Measurements from ENCODE around the gene HOXC5.

HOXC5 gene

DNA sequence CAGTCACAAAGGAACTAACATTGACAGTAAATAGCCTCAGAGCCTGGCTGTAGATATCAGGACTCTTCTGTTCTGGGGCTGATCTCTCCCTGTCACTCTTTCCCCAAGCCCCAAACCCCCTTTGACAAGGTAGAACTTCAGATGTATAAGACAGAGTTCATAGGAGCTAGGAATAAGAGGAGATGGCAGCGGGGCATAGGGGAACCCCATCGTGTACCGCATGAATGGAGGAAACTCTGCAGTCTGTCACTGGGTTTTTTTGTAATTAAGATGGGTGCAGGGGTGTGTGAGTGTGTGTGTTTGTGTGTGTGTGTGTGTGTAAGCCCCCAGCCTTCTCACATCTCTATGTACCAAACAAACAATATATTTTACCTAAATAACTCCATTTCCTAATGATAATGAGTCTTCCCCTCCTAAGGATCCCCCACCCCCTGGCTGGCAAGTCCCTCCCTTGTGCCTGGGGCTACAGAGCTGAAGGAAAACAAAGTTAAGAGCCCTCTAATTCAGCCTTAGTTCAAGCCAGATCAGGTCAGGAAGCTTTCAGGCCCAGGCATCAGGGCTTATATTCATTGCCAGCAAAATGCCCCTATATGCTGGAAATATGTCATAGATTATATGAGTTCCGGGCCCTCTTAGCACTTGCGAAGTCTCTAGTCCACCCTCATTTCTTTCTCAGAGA, 11.7 kb downstream of the HOXC5 start:
- no peak for DNase-seq (ENCODE audit: low read depth, low spot score)
- H3K27ac ChIP-seq: no peak overlapping the region

GRCh38 chr12:54045401-54045800, 12.6 kb downstream of the HOXC5 start:
- no peak overlapping the region for H3K27ac ChIP-seq
- no peak for DNase-seq (ENCODE audit: low read depth, low spot score)

- no peak overlapping the region for H3K27ac ChIP-seq
- DNase-seq (ENCODE audit: low read depth, low spot score): no peak
Measured at GRCh38 chr12:54045868-54046521, 13.1 kb downstream of the HOXC5 start.

GRCh38 chr12:54046809-54047159, 13.9 kb downstream of the HOXC5 start:
- no peak for DNase-seq (ENCODE audit: low read depth, low spot score)
- no peak overlapping the region for H3K27ac ChIP-seq

GRCh38 chr12:54047160-54047963, 14.5 kb downstream of the HOXC5 start:
- no peak overlapping the region for H3K27ac ChIP-seq
- DNase-seq (ENCODE audit: low read depth, low spot score): no peak

GRCh38 chr12:54047964-54048303, 15.1 kb downstream of the HOXC5 start:
- DNase-seq (ENCODE audit: low read depth, low spot score): no peak
- no peak overlapping the region for H3K27ac ChIP-seq

DNA sequence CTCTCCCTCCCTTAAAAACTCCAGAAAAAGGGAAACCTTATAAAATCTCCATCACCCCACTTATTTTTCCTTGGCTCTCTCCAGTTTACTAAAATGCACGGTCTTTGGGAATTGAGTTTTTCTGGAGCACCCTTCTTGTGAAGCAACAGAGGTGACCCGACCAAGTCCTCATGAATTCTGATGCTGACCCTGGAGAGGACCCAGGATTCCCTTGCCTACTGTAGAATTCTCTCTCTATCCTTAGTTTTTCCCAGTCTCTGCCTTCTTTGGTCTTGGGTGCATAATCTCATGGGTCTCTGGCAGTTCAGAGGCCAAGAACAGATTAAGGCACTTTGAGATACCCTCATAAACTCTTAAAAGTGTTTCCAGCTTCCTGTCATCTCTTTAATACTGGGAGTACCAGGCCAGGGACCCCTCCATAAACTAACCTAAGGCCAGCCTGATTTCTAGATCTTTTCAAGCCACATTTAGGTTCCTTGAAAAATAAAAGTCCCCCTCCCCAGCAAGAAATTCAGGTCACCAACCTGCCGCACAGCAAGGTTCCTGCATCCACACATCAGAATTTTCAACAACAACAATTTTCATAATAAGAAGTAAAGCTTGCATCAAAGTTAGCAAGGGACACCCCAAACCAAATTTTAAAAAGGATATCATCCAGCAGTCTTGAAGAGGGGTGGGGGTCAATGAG, 15.7 kb downstream of the HOXC5 start:
- DNase-seq (ENCODE audit: low read depth, low spot score): no peak
- no peak overlapping the region for H3K27ac ChIP-seq

GRCh38 chr12:54049108-54049507, 16.3 kb downstream of the HOXC5 start:
- H3K27ac ChIP-seq: no peak overlapping the region
- no peak for DNase-seq (ENCODE audit: low read depth, low spot score)

- DNase-seq (ENCODE audit: low read depth, low spot score): no peak
- no peak overlapping the region for H3K27ac ChIP-seq
Measured at GRCh38 chr12:54050482-54050810, 17.6 kb downstream of the HOXC5 start.

DNA sequence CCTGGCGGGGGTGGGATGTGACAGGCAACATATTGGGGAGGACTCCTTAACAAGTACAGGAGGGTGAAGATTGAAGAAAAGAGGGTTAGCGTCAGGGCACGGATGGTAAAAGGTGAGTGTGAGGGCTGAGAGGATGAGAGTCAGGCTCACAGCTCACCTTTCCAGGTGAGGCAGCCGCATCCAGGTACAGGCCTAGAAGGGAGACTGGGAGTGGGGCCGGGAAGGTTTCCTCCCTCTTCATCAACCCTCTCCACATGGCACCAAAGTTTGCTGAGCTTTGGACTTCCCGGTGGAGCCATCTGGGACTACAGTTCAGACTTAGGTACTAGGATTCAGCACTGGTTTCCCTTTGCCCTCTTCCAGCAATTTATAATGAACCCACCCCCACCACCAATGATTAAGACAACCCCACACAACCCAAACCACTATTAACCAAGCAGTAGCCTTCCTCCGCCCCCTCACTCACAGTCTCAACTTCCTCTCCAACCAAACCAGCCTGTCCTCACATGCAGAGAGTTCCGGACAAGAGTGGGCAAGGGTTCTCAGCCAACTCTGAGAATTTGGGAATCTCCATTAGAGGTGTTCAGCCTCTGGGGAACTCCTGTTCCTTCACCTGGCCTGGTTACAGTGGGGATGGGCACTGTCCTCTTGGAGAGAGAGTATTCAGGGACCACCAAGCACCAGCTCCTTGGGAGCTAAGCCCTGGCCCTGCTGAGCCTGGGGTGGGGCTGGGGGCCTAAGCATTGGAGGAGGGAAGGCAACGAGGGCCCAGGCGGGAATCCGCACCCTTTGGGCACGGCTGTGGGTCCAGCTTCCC, 18.4 kb downstream of the HOXC5 start:
- H3K27ac ChIP-seq: no peak overlapping the region
- DNase-seq (ENCODE audit: low read depth, low spot score): no peak

DNA sequence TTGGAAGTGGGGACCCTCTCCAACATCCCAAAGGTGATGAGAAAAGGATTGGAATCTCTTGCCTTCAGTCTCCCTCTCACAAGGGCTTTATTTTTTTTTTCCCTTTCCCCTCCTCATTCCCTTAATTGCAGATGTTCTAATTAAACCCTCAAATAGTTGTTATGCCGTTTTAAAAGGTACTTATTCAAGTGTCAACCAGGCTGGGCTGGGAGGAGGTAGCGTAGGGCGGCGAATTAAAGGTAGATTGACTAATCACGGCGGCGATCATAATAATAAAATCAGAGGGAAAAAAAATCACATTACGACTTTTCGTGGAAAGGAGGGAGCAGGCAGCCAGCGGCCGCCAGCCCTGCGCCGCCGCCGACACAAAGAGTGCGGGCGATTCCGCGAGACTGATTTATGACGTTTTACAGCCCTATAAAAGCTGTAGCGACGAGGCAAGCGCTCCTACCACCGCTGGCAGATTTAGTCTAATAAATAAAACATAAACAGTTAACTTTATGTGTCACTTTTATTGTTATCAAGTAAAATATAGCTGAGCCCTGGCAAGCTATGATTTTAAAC, 19.1 kb downstream of the HOXC5 start:
- H3K27ac ChIP-seq: no peak overlapping the region
- DNase-seq (ENCODE audit: low read depth, low spot score): no peak

DNA sequence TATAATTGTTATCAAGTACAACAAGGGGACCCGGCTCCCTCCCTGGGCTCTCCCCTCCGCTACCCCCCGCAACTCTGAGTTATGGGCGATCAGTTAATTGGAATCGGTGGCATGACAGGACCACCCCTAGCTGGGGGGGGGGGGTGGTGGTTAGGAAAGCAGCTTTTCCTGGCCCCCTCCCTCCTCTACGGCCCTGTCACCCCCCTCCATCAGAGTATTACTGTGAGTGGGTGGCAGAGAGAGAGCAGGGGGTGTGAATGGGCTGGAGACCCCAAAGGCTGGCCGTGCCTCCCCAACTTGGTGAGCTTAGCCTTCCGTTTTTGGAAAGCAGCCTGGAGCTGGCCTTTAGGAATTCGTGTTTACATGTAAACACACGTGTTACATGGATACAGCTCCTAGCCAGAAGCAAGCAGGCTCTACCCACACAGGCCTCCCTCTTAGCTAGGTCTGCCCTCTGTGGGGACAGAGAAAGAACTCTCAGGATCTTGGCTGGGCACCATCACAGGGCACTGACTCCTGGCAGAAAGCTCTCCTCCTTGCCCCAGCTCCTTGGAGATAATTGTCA, 19.7 kb downstream of the HOXC5 start:
- no peak for DNase-seq (ENCODE audit: low read depth, low spot score)
- H3K27ac ChIP-seq: no peak overlapping the region

GRCh38 chr12:54053003-54053750, 20.3 kb downstream of the HOXC5 start:
- no peak overlapping the region for H3K27ac ChIP-seq
- DNase-seq (ENCODE audit: low read depth, low spot score): no peak

DNA sequence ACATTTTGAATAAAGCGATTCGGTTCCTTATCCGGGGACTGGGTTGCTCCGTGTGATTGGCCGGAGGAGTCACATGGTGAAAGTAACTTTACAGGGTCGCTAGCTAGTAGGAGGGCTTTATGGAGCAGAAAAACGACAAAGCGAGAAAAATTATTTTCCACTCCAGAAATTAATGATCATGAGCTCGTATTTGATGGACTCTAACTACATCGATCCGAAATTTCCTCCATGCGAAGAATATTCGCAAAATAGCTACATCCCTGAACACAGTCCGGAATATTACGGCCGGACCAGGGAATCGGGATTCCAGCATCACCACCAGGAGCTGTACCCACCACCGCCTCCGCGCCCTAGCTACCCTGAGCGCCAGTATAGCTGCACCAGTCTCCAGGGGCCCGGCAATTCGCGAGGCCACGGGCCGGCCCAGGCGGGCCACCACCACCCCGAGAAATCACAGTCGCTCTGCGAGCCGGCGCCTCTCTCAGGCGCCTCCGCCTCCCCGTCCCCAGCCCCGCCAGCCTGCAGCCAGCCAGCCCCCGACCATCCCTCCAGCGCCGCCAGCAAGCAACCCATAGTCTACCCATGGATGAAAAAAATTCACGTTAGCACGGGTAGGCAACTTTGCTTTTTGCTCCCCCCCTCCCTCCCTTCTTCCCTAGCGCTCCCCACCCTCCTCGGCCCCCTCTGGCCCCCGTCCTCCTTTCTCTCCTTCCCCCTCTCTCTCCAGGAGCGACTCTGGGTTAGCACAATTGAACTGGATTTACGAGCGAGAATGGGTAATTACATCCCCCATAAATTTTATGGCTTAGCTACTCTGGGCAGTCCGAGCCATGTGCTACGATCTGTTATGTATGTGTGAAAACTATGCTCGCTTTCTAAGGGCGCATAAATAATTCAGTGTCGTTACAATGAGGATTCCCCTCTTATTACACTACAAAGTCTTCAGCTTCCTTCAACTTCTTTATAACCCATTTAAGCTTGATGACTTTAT, 21.2 kb downstream of the HOXC5 start, which contains the start of gene HOXC4:
Gene HOXC4 (plus strand): TSS at position 85 of the 991 bp plus-strand sequence. CDS start 88 bp downstream, at position 173.
- no peak for DNase-seq (ENCODE audit: low read depth, low spot score)
- H3K27ac ChIP-seq: no peak within 1 kb of the TSS

DNA sequence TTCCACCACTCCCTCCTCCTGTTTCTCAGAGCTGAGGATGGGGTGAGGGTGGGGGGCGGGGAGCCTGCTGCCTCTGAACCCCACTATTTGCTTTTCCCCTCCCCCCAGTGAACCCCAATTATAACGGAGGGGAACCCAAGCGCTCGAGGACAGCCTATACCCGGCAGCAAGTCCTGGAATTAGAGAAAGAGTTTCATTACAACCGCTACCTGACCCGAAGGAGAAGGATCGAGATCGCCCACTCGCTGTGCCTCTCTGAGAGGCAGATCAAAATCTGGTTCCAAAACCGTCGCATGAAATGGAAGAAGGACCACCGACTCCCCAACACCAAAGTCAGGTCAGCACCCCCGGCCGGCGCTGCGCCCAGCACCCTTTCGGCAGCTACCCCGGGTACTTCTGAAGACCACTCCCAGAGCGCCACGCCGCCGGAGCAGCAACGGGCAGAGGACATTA, 21.9 kb downstream of the HOXC5 start:
- DNase-seq (ENCODE audit: low read depth, low spot score): no peak
- H3K27ac ChIP-seq: no peak overlapping the region

DNA sequence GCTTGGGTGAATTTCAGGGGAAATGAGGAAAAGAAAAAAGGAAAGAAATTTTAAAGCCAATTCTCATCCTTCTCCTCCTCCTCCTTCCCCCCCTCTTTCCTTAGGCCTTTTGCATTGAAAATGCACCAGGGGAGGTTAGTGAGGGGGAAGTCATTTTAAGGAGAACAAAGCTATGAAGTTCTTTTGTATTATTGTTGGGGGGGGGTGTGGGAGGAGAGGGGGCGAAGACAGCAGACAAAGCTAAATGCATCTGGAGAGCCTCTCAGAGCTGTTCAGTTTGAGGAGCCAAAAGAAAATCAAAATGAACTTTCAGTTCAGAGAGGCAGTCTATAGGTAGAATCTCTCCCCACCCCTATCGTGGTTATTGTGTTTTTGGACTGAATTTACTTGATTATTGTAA, 22.7 kb downstream of the HOXC5 start:
- DNase-seq (ENCODE audit: low read depth, low spot score): no peak

GRCh38 chr12:54056110-54056509, 23.3 kb downstream of the HOXC5 start:
- DNase-seq (ENCODE audit: low read depth, low spot score): no peak
- H3K27ac ChIP-seq: no peak overlapping the region

More for the DNA sequence above, 22.7 kb downstream of the HOXC5 start:
- H3K27ac ChIP-seq: no peak overlapping the region
